GM12872 (cell line): ENCODE measurements around the gene DCC.

ENCODE experiments used
- TF ChIP-seq, protein P1 (sequence below): IDR thresholded peaks from 3 replicates; pipeline ENCODE4 v1.5.1; 2011; ENCODE audit warnings: low read depth, mild to moderate bottlenecking, low read length, moderate library complexity; ENCODE audit not compliant: insufficient read depth

The DCC gene

DNA sequence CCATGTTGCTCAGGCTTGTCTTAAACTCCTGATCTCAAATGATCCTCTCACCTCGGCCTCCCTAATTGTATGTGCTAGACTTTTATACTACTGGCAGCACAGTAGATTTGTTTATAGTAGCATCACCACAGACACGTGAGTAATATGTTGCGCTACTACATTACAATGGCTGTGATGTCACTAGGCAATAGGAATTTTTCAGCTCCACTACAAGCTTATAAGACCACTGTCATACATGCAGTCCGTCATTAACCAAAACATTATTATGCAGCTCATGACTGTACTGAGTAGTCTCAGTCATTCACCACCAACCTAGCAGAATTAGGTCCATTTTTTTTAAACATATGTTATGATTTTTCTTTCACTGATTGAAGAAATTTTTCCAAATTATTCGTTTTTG, 398.9 kb downstream of the DCC start:
- TF ChIP-seq, protein P1, sequence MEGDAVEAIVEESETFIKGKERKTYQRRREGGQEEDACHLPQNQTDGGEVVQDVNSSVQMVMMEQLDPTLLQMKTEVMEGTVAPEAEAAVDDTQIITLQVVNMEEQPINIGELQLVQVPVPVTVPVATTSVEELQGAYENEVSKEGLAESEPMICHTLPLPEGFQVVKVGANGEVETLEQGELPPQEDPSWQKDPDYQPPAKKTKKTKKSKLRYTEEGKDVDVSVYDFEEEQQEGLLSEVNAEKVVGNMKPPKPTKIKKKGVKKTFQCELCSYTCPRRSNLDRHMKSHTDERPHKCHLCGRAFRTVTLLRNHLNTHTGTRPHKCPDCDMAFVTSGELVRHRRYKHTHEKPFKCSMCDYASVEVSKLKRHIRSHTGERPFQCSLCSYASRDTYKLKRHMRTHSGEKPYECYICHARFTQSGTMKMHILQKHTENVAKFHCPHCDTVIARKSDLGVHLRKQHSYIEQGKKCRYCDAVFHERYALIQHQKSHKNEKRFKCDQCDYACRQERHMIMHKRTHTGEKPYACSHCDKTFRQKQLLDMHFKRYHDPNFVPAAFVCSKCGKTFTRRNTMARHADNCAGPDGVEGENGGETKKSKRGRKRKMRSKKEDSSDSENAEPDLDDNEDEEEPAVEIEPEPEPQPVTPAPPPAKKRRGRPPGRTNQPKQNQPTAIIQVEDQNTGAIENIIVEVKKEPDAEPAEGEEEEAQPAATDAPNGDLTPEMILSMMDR = no peak

DNA sequence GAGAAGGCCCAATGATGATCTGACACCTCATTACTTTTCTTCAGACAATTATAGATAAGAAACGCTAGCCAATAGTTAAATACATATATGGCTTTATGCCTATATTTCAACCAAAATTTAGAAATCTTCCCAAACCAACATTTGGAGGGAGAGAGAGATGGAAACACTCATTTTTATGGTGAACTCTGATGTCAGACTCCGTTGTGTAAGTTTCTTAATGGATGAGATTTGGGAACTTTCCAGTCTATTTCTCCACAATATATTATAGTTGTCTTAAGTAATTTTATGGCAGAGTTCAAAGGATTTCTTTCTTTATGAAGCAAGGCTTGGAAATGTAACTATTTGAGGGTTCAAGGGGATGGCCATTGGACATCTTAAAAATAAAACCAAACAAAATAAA, 407.0 kb downstream of the DCC start:
- TF ChIP-seq, protein P1 = no peak

DNA sequence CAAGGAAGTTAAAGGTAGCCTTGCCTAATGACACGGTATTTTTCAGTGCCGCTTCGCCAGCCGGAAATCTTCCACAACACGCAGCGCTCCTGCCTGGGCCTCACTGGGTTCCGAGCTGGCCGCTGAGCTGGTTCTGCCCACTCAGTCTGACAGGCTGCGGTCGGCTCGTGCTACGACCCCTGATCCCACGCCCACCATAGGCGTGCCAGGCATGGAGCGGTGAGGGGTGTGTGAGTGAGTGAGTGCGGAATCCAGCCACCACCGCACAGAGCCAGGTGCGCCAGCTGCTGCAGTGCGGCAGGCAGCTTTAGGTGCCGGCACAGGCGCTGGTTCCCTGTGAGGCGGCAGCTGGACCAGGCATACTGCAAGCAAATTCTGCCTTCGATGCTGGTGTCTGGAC, 407.9 kb downstream of the DCC start:
- TF ChIP-seq, protein P1 = no peak

DNA sequence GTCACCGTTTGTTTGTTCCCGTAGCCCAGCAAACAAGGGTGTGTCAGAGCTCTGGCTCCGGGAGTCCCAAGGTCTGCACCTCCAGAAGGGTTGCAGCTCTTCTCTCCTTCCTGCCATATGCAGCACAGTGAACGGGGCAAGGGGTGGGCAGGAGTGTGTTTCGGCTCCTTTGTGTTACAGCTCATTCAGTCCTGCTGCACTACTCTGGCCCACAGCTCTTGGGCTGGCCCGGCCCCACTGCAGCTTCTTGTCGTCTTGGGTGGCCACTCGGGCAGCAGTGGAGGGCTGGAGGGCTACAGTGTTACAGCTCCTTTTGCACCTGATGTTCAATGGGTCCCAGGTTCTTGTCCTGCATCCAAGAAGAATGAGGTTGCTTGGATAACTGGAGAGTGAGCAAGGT, 408.3 kb downstream of the DCC start:
- TF ChIP-seq, protein P1 = no peak

DNA sequence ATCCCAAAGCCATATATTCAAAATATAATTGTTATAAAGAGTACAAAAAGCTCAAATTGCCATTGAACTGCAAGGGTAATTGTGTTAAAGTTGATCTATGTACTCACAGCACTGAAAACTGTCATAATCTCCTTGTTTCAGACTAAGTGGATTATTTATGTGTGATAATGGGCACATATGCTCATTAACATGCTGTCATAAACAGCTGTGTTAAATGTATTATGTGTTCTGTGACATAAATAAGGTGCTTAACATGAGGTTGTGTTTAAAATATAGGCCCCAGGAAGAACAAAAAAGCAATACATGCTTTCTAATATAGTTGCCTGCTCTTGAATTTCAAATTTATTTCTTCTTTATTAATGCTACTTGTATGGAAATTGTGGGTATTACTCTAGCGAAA, 409.5 kb downstream of the DCC start:
- TF ChIP-seq, protein P1 = no peak

DNA sequence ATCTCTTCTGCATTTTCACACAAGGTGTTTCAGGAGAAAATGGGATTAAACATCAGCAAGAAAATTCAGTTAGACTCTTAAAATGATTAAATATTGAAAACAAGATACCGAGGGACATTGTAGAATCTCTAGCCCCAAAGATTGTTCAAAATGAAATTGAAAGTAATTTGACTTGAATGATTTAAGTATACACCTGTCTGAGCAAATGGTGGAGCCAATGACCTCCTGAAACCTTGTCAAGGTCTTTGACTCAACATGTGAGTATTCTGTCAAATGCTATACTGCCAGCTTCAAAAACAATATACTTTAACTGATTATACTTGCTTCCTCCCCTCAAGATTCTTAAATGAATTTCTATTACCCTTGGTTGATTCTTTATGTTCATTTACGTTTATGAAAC, 411.0 kb downstream of the DCC start:
- TF ChIP-seq, protein P1 = no peak

DNA sequence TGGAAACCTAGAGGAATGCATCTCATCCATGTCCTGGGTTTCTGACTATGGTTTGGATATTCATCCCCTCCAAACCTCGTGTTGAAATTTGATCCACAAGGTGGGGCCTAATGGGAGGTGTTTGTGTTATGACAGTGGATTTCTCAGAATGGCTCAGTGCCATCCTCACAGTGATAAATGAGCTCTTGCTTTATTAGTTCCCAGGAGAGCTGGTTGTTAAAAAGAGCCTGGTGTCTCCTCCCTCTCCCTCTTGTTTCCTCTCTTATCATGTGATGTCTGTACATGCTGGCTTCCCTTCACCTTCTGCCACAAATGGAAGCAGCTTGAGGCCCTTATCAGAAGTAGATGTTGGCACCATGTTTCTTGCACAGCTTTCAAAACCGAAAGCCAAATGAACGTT, 424.3 kb downstream of the DCC start:
- TF ChIP-seq, protein P1 = no peak
